Umbilical cord (tissue), 2 donors: Measurements from ENCODE around the gene FAM168B. TPM values are rescaled to one million over a fixed set of nuclear protein-coding genes. Genes with fewer than 3 reads are reported as not detected.
A peak's percentile ranks its signal among the peaks of the same experiment; 100 is the strongest.

Experiments used
- DNase-seq: peaks from one replicate; pipeline ENCODE4 v3.0.0-alpha.2; 2015; ENCODE audit warnings: low spot score
- total RNA-seq: library from RNA; depleted of rRNA; stranded (reverse); fragments of >200 nt; gene quantifications from one replicate; pipeline ENCODE4 v1.2.3, GENCODE V29; 2014; ENCODE audit warnings: low replicate concordance; ENCODE audit not compliant: insufficient read depth

Gene FAM168B
- total RNA-seq, 1 donor from 2014 or later, result 127 TPM

DNA sequence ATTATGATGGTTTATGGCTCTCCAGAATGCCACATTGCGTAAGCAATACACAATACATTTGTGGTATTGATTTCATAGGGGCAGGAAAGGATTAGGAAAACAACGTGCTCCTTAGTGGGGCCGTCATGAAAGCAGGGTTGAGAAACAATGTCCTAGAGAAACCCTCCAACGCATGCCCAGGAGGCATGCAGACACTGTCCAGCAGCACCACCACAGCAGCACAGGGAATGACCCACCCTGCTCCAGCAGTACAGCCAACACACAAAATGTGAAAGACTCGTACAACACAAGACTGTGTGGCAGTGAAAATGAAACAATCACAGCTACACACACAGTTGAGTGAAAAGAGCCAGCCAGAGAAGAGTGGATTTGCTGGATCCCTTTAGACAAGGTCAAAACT, 66.3 kb downstream of the FAM168B start:
- no peak for DNase-seq

GRCh38 chr2:131023758-131024157, 69.5 kb downstream of the FAM168B start:
- DNase-seq, result no peak

DNA sequence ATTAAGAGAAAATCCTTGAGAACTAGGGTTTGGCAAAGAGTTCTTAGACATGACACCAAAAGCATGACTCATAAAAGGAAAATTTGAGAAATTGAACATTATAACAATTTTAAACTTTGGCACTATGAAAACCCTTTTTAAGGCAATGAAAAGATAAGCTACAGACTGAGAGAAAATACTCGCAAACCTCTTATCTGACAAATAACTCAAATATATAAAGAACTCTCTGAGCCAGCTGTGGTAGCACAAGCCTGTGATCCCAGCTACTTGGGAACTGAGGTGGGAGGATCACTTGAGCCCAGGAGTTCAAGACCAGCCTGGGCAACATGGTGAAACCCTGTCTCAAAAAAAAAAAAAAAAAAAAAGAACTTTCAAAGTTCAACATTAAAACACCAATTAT, 70.5 kb downstream of the FAM168B start:
- peak; percentile 19 for DNase-seq

GRCh38 chr2:131016826-131017741, 76.2 kb downstream of the FAM168B start:
- peak; percentile 28 for DNase-seq

- no peak for DNase-seq
These were observed 77.5 kb downstream of the FAM168B start for GRCh38 chr2:131015764-131016163.

DNA sequence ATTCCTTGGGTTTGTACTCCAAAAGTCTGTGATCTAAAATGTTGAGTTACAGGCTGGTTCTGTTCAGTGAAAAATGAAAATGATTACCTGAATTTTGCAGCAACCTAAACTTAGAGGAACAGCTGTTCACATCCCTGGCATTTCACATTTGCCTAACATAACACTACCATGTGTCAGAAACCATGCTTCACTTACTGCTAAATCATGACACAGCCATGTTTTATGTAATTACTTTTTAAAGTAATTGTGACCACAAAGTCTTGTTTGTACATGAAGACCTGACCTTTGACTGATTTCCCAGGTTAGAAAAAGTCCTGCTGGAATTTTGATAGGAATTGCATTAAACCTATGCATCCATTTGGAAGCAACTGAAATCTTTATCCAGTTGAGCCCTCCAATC, 79.1 kb downstream of the FAM168B start:
- no peak for DNase-seq

- DNase-seq, result no peak
These were observed 81.8 kb downstream of the FAM168B start for GRCh38 chr2:131011486-131011885.

- DNase-seq, result no peak
These were observed 82.7 kb downstream of the FAM168B start for GRCh38 chr2:131010566-131010965.

GRCh38 chr2:131009713-131010475, 83.4 kb downstream of the FAM168B start:
- DNase-seq, result no peak

- no peak for DNase-seq
These were observed 84.3 kb downstream of the FAM168B start for GRCh38 chr2:131008967-131009366.

GRCh38 chr2:131006561-131006960, 86.7 kb downstream of the FAM168B start:
- no peak for DNase-seq

GRCh38 chr2:131005216-131005935, 87.9 kb downstream of the FAM168B start:
- DNase-seq, result no peak

- no peak for DNase-seq
These were observed 88.6 kb downstream of the FAM168B start for GRCh38 chr2:131004446-131005209.

DNA sequence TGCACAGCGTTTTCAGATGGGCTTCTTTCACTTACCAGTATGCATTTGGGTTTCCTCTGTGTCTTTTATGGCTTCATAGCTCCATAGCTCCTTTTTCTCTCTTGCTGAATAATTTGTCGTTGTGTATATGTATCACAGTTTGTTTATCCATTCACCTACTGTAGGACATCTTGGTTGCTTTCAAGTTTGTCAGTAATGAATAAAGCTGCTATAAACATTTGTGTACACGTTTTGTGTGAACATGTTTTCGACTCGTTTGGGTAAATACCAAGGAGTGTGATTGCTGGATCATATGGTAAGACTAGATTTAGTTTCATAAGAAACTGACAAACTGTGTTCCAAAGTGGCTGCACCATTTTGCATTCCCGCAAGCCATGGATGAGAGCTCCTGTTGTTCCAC, 94.7 kb downstream of the FAM168B start:
- no peak for DNase-seq

Other genes starting within 250 kb of the FAM168B start
- 54.7 TPM for gene PLEKHB2, start 11.9 kb upstream of the FAM168B start, total RNA-seq
- gene POTEE, start 116.1 kb upstream of the FAM168B start, total RNA-seq, result 0.72 TPM